Left renal cortex interstitium (tissue), 4 donors: ENCODE data around the gene DAO. TPM values are rescaled to one million over a fixed set of nuclear protein-coding genes. Genes with fewer than 3 reads are reported as not detected.
"Not testable (repeated sequence)": the region's sequence is repeated elsewhere in the genome, so short reads cannot be mapped to it uniquely, and the experiment has no call there.

ENCODE experiments used
- DNase-seq, 4 donors: peaks; one replicate each; pipeline ENCODE4 v3.0.0-alpha.2; 2013; ENCODE audit warnings: low read depth in 4 of 4, low spot score in 2 of 4, missing footprints in 1 of 4
- polyA plus RNA-seq, 4 donors: library from polyadenylated mRNA; unstranded; fragments of 120-200 nt; gene quantifications; one replicate each; pipeline ENCODE4 v1.2.1, GENCODE V29; 2013; ENCODE audit not compliant: insufficient read length in 4 of 4

Gene DAO
- 1 to 10 TPM in 3 of 4 donors, under 1 TPM in 1; 0.87 to 1.8 (median 1.4) TPM for polyA plus RNA-seq

DNA sequence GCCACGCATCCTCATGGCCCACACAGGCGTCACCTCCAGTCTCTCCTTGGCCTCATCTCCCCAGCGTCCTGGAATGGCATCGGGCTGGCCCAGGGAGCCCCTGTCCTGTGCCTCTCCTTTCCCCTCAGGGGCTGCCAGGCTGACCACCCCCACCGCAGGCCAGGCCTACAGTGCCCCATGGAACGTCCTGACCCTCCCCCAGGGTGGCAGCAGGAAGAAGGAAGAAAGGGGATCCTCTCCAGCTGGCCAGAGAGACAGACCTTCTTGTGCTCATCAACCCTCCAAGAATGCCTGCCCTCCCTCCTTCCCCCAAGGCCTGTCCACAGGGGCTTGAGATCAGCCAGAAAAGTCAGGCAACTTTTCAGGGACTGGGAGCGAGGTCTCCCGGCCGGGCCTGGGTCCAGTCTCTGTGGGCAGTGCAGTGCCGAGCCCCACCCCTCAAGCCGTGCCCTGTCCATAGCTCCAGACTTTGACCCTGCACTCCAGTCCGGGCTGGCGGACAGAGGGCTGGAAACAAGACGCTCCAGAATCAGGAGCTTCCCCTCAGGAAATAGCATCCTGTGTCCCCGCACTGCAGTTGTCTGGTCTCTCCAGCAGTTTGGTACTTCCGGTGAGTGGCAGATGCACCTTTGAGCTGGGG lies at the start of gene DAO:
DAO (plus strand) TSS at position 478 of the 640 bp plus-strand sequence. CDS start 4,915 bp downstream, outside the sequence.
- no peak for DNase-seq

GRCh38 chr12:108831309-108831991 lies 48.4 kb upstream of the DAO start:
- no peak for DNase-seq

DNA sequence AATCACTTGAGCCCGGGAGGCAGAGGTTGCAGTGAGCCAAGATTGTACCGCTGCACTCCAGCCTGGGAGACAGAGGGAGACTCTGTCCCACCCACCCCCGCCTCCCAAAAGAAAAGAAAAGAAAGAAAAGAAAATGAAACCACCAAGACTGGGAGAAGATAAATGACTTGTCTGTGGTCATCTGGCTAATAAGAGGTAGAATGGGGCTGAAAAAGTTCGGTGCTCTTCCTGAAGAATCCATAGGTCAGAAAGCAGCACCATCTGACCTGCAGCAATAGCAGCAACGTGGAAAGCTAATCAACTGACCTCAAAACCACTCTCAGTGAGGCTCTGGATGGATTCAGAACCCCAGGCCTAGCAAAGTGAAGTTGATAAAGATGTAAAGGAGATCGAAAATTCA lies 47.7 kb upstream of the DAO start:
- no peak for DNase-seq

DNA sequence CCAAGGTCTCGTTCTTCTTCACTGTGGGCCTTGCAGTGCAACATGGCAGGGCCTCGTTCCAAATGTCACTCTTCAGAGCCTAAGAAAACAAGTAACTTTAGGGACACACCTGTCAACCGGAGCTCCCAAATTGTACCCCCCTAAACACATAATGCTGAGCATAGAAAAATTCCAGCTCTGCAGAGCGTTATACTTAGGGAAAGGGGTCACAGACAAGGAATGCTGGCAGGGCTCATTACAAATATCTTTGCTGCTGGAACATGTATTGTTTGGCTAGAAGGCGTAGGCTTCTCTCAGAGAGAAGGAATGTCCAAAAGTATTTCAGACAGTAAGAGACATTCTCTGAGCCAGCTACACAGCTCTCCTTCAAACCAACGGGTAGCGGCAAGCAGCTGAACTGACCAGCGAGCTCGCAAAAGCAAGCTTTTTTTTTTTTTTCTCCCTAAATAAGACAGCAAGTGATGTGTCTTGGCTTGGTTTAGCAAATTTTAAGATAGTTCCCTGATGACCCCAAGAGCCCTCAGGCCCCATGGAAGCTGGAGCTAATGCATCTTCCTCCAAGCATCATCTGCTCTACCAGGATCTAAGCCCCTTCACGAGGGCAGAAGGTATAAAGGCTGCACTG lies 47.0 kb upstream of the DAO start:
- no peak for DNase-seq

DNA sequence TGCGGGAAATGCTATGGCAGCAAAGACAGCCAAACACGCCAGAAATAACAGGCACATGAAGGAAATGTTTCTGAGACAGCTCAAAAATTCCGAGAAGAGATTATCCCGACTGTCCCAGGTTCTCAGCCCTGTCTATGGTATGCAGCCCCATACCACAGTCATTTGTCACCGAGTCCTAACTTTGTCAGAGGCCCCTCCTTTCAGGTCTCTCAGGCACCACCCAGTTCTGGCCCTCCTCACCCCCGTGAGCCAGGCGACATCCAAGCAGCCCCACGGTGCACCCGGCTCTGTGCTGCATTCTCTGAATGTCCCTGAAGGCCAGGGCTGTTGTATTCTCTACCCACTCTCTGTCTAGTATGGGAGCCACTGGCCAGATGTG lies 46.5 kb upstream of the DAO start:
- no peak for DNase-seq

DNA sequence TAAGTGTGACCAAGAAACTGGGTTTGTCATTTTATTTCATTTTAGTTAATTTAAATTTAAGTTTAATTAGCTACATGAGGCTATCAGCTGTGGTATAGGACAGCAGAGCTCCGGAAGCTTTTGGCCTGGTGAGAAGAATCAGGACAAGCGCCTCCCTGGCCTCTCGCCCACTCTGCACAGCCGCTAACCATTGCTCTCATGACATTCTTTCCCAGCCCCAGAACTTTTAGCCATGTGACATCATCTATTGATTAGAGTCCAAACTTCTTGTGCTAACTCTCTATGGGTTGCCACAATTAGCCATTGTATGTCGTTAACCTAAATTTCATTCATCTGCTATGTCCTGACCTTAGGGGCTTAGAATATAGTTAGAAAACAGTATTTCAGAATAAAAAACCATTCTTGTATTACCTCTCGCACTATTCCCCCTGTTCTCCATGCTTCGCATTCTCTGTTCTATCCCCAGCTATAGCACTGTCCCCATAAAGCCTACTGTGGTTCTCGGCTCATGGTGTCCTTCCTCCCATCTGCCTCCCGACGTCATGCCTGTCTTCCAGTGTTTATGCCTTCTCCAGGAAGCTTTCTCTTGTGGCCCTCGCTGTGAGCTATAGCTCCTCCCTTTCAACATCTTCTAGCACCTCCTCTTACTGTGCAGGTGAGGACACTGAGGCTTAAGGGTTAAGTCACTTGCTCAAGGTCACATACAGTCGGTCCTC lies 46.0 kb upstream of the DAO start:
- no peak for DNase-seq

DNA sequence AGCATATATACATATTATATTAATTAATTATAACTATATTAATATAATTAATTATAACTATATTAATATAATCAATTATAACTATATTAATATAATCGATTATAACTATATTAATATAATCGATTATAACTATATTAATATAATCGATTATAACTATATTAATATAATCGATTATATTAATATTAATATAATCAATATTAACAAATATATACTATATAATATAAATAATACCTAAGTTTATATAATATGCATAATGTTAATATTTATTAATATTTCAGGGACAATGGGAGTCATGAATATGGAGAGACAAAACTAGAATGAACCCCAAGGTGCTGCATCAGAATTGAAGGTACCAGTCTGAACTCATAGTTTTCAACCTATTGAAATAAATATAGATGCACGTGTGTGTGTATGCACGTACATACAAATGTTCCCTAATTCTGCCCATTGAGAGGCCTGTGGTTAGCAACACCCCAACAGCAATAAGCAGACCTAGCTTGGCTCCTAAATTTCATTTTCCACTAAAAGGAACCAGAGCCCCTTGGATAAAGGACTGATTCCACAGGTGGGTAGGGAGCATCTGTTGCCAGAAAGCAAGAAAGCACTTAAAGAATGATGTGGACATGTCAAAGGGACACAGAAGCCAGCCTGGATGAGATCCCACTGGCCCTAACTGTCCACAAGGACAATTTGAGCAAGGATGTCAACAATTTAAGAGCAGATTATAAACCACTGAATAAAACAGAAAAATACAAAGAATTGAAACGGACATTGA lies 43.8 kb upstream of the DAO start:
- no peak for DNase-seq

- no peak for DNase-seq
These were observed 42.7 kb upstream of the DAO start for GRCh38 chr12:108837239-108837638.

DNA sequence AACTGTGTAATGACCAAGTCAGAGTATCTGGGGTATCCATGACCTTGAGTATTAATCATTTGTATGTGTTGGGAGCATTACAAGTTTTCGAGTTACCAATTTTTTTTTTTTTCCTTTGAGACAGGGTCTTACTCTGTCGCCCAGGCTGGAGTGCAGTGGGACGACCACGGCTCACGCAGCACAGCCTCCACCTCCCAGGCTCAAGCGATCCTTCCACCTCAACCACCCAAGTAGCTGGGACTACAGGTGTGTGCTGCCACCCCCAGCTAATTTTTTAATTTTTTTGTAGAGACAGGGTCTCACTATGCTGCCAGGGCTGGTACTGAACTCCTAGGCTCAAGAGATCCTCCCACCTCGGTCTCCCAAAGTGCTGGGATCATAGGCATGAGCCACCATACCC lies 42.2 kb upstream of the DAO start:
- no peak for DNase-seq

- no peak for DNase-seq
These were observed 41.5 kb upstream of the DAO start for GRCh38 chr12:108838194-108839017.

DNA sequence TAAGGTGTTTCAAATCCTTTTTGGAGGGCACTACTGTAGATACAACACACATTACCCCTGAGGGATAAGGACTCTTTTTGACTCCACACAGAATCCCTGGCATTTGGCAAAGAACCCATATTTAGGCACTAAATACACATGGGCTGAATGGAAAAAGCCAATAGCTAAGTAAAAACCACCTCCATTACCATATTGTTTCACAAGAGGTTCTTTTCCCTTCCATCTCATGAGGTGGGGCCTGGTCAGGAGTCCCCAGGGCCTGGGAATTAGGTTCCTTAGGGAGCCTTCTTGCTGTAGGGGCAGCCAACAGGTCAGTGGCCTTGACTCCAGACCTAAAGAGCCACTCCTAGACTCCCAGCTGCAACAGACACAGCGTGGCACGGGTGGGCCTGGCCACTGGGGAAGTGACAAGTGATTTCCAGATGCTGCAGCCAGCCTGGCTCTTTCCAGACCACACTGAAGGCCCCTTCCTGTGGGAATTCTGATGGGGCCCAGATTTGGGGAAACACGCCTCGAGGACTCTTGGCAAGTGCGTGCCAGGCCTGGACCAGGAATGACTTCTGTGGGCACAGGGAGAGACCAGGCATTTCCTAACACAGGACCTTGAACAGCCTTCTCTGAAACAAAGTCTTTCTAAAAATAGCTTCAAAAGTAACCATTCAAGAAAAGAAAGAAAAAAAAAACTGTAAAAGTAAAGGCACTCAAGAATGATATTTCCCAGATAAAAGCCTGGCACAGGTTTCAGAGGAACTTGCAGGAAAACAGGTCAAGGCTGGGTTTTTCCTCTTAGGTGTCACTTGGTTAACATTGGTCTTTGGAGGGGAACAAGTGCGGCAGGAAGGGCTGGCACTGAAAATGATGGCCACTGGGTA lies 40.6 kb upstream of the DAO start:
- DNase-seq, result no peak

DNA sequence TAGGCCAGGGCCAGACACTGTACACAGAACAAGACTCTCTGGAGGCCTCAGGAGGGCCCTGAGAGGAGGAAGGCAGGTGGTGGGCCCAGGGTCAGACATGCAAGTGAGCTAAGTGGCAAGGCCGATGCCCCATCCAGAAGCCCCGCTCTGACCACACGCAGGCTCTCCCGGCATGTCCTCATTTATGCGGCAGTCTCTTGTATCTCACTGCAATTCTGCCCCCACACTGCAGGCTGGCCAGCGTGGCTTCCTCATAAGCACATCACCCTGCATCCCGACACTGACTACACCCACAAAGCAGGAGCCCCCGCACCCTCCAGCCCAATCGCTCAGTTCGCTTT lies 40.0 kb upstream of the DAO start:
- DNase-seq, result no peak

DNA sequence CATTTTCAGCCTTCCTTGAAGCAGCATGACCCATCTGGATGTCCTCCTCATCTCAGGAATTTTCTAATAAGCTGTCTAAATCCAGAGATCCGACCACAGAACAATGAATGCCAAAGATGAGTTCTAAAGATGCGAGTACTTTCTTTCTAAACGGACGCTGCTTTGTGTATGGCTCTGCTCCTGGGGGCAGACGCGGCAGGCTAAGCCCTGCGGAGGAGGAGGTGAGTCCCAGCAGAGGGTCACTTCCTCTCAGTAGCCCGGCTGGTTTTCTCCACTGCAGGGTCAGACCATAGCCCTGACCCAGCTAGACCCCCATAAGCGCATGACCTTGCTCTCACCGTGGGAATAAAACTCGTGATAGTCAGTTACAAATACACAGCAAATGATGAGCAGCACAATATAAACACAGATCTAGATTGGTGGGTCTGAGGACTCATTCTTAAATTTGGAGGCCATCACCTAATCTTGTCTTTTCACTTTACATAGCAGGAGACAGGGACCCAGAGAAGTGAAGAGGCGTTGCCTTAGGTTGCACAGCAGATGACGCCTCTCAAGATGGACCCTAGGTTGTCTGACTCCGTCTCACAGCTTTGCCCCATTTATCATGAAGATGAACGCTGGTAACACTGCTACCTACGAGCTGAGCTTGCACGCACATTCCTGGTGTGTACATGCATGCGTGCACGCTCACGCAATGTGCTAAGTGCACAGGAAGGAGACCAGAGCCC lies 39.1 kb upstream of the DAO start:
- no peak for DNase-seq

GRCh38 chr12:108841825-108842224 lies 38.1 kb upstream of the DAO start:
- not testable (repeated sequence) for DNase-seq

DNA sequence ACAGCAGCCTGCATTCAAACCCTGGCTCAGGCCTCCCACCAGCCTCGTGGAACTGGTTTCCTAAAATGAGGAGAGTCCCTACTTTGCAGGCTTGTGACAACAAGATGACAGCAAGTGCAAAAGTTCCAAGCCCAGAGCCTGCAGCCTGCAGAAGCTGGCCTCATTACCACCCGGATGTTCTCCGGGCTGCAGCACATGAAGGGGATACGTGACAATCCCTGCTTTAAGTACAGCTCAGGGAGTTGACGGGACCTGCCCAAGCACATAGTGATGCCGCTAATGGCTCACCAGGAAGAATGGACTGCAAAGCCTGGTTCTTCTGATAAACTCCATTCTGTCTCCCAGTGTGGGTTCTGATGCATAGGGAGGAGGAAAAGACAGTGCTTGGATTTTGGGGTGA lies 37.5 kb upstream of the DAO start:
- DNase-seq, result no peak

DNA sequence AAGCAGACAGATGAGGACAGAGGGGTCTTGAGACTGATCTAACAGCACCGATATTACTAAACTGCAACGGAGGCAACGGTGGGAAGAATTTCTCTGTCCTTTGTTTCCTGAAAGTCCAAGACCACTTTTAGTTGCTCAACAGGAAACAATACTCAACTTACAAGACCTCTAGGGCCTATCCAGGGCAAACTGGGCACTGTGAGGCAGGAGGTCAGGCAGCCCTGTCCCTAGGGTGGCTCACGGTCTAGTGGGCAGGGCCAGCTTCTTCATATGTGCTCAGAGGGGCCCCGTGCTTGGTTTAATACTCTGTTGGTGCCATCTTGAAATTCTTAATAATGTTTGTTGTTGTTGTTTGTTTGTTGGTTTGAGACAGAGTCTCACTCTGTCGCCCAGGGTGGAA lies 36.7 kb upstream of the DAO start:
- DNase-seq, result no peak

- no peak for DNase-seq
These were observed 34.2 kb upstream of the DAO start for GRCh38 chr12:108845696-108846095.

- DNase-seq, result no peak
These were observed 33.6 kb upstream of the DAO start for GRCh38 chr12:108846290-108846701.
